AG04449 (cell line): Measurements from ENCODE around the gene RCL1.

Source experiments
- CTCF ChIA-PET: fragments of 350-600 bp; formaldehyde crosslinking; extraction: SDS; loops from one replicate; lab custom pipeline; 2021; ENCODE audit warnings: antibody characterized with exemption; lab: Yijun Ruan, JAX
- POLR2A ChIA-PET: fragments of 400-600, 350-600 bp; formaldehyde crosslinking; extraction: SDS; loops from one replicate; lab custom pipeline; 2020; ENCODE audit warnings: antibody characterized with exemption, inconsistent platforms; lab: Yijun Ruan, JAX
- DNase-seq: peaks from one replicate; pipeline ENCODE4 v3.0.0-alpha.2; 2010; ENCODE audit warnings: low read depth, low spot score
- H3K4me3 ChIP-seq: 2 replicates; pipeline ENCODE4 v1.5.1; 2011; ENCODE audit warnings: low read depth, mild to moderate bottlenecking, control low read depth, low read length
- TF ChIP-seq, protein P1 (sequence below): IDR thresholded peaks from one replicate; pipeline ENCODE4 v1.5.1; 2011; ENCODE audit warnings: mild to moderate bottlenecking, moderate library complexity, low read length, control low read depth, inconsistent platforms; ENCODE audit not compliant: insufficient read depth; ENCODE audit errors: missing control alignments

The RCL1 gene

DNA sequence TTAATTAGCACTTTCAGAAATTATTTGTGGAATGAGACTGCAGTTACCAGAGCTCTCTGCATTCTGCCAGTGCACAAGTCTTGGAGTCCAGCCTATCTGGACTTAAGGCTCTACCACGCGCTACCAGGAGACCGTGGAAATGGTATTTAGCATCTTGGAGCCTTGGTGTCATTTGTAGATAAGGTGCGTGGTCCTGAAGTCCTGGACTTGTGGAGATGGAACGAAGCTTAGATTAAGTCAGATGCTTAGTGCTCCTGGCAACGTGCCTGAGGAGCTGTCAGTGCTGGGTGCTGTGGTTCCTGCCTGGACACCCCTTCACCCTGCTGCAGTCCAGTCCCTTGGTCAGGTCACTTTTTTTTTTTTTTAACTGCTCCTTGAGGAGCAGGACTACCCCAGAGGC is 59.7 kb downstream of the RCL1 start:
- DNase-seq, result no peak
- TF ChIP-seq, protein P1, sequence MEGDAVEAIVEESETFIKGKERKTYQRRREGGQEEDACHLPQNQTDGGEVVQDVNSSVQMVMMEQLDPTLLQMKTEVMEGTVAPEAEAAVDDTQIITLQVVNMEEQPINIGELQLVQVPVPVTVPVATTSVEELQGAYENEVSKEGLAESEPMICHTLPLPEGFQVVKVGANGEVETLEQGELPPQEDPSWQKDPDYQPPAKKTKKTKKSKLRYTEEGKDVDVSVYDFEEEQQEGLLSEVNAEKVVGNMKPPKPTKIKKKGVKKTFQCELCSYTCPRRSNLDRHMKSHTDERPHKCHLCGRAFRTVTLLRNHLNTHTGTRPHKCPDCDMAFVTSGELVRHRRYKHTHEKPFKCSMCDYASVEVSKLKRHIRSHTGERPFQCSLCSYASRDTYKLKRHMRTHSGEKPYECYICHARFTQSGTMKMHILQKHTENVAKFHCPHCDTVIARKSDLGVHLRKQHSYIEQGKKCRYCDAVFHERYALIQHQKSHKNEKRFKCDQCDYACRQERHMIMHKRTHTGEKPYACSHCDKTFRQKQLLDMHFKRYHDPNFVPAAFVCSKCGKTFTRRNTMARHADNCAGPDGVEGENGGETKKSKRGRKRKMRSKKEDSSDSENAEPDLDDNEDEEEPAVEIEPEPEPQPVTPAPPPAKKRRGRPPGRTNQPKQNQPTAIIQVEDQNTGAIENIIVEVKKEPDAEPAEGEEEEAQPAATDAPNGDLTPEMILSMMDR, result no peak
- no peak overlapping the region for H3K4me3 ChIP-seq
- POLR2A ChIA-PET, result interaction anchor here (0.5 kb wide), 1 partner anchor 17 kb away, joined by 3 read pairs; no protein-coding TSS in a partner anchor
- CTCF ChIA-PET, result no interaction called here

- TF ChIP-seq, protein P1, result no peak
- no peak overlapping the region for H3K4me3 ChIP-seq
- CTCF ChIA-PET, result interaction anchor here (1.2 kb wide), 1 partner anchor 16 kb away, joined by 3 read pairs; no protein-coding TSS in a partner anchor
- POLR2A ChIA-PET, result no interaction called here
- DNase-seq, result no peak
Measured at GRCh38 chr9:4854265-4854590, 61.5 kb downstream of the RCL1 start.

DNA sequence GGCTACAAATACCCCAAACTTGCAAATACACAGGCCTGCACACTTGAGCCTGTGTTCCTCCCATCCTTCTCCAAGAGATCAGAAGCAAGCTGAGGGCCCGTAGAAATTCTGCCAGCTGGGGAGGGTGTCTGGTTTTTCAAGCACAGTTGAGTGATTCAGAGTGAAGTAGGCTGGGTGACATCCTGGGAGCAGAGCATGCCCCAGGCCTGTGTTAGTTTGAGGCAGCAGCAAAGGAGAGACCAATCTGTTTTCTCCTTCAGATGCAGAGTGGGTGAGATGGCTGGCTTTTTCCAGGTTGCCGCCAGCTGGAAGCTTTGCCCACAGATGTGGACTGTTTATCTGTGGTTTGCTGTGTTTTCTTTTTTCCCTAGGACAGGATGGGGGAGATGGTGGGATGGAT is 63.1 kb downstream of the RCL1 start:
- H3K4me3 ChIP-seq, result no peak overlapping the region

DNA sequence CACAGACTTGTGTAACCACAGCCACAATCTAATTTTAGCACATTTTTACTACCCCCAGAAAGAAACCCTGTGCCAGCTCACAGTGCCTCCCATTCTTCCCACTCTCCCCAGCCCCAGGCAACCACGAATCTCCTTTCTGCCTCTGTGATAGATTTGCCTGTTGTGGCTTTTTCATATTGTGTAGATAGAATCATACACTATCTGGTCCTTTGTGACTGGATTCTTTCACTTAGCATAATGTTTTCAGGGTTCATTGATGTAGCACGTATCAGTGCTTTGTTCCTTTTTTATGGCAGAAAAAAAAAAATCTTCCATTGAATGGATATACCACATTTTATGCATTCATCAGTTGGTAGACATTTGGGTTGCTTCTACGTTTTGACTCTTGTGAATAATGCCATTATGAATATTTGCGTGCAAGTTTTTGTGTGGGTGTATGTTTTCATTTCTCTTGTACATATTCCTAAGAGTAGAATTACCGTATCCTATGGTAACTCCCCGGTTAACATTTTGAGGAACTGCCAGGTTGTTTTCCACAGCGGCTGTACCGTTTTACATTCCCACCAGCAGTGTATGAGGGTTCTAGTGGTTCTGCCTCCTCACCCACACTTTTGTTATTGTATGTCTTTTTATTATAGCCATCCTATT is 64.5 kb downstream of the RCL1 start:
- no peak for DNase-seq
- no peak overlapping the region for H3K4me3 ChIP-seq
- TF ChIP-seq, protein P1, result no peak
- CTCF ChIA-PET, result interaction anchor here (1.1 kb wide), 1 partner anchor 18 kb away, joined by 4 read pairs; no protein-coding TSS in a partner anchor
- POLR2A ChIA-PET, result no interaction called here

More for the DNA sequence above, 63.1 kb downstream of the RCL1 start:
- POLR2A ChIA-PET, result interaction anchor here (0.6 kb wide), 1 partner anchor 27 kb away, joined by 3 read pairs; no protein-coding TSS in a partner anchor
- no peak for DNase-seq
- CTCF ChIA-PET, result interaction anchor here (0.9 to 1.0 kb wide), 2 partner anchors 69 to 93 kb away, joined by 3 read pairs; no protein-coding TSS in a partner anchor
- TF ChIP-seq, protein P1, result no peak

DNA sequence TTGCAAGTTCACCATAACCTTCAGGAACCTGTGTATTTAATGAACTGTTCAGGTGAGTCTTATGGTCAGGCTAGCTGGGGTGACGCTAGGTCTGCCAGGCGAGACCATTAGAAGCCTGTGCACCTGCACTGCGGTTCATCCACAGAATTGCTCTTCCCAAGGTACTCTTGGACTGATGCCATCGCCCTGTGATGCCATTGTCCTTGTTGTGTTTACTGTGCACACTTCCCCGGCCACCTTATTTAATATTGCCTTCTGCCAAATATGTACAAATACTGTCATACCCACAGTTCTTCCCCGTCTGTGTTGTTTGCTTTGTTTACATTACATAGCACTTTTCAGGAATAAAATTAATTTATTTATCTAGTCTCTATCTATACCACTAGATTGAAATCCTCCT is 66.3 kb downstream of the RCL1 start:
- DNase-seq, result no peak
- no peak overlapping the region for H3K4me3 ChIP-seq
- ChIA-PET POLR2A (no interaction called here), CTCF (no interaction called here)
- TF ChIP-seq, protein P1, result no peak

DNA sequence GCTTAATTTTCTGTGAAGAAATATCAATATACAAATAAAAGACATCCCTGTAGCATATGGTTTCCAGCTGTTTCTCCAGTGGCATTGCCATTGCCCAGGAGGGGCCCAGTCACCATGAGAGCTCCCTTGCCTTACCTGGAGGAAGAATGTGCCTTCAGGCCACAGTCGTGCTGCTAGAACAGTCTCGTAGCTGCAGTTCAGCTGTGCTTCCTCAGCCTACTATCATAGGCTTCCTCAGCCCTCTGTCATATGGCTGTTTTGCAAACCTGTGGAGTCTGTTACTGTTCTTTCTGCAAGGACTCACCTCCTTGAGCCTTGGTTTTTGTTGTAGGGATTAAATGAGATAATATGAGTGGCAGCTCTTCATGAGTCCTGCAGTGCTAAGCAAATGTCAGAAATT is 67.6 kb downstream of the RCL1 start:
- TF ChIP-seq, protein P1, result no peak
- no peak for DNase-seq
- POLR2A ChIA-PET, result no interaction called here
- CTCF ChIA-PET, result no interaction called here
- H3K4me3 ChIP-seq, result no peak overlapping the region
